T47D (cell line): ENCODE measurements around the gene IFT20.
A peak's percentile ranks its signal among the peaks of the same experiment; 100 is the strongest.

Experiments
- DNase-seq, 2 experiments: peaks; one replicate each; pipeline versions ENCODE4 v3.0.0 to v3.0.0-alpha.2; 2011 to 2012; ENCODE audit warnings: low read depth in 1 of 2, low spot score in 1 of 2
- JUND ChIP-seq: IDR thresholded peaks from 2 replicates; pipeline ENCODE4 v1.6.1; 2012; ENCODE audit warnings: low read depth
- in situ Hi-C: cut with HindIII; loops from 2 replicates; pipeline ENCODE4 v1.10.0; 2016; ENCODE audit warnings: low sequenced_read_pairs, low pct_unique_long_range_greater_than_20kb

Gene IFT20

GRCh38 chr17:28338056-28338768, 2.9 kb upstream of the IFT20 start:
- TF ChIP-seq JUND: no peak
- DNase-seq: no peak
- in situ Hi-C loops: no loop called here

GRCh38 chr17:28335959-28336871, 943 bp upstream of the IFT20 start:
- DNase-seq: peak in 1 of 2 experiments; percentile 69
- in situ Hi-C loops: no loop called here
- no peak for TF ChIP-seq JUND

GRCh38 chr17:28334666-28335200, 539 bp downstream of the IFT20 start:
- in situ Hi-C loops: no loop called here
- DNase-seq: no peak
- TF ChIP-seq JUND: no peak

GRCh38 chr17:28334171-28334570, 1.1 kb downstream of the IFT20 start:
- in situ Hi-C loops: no loop called here
- no peak for TF ChIP-seq JUND
- DNase-seq: no peak

- DNase-seq: no peak
- no peak for TF ChIP-seq JUND
- in situ Hi-C loops: no loop called here
Observed at GRCh38 chr17:28333083-28333746, 2.1 kb downstream of the IFT20 start.

GRCh38 chr17:28331891-28332420, 3.3 kb downstream of the IFT20 start:
- no peak for DNase-seq
- TF ChIP-seq JUND: no peak
- in situ Hi-C loops: no loop called here

- no peak for TF ChIP-seq JUND
- in situ Hi-C loops: no loop called here
- no peak for DNase-seq
Observed at GRCh38 chr17:28330671-28331070, 4.6 kb downstream of the IFT20 start.

GRCh38 chr17:28328325-28328724, 6.9 kb downstream of the IFT20 start:
- in situ Hi-C loops: no loop called here
- DNase-seq: no peak
- no peak for TF ChIP-seq JUND

- no peak for TF ChIP-seq JUND
- in situ Hi-C loops: no loop called here
- DNase-seq: peak; percentile 36 to 52
Observed at GRCh38 chr17:28327709-28328108, 7.6 kb downstream of the IFT20 start.

- in situ Hi-C loops: no loop called here
- DNase-seq: no peak
- no peak for TF ChIP-seq JUND
Observed at GRCh38 chr17:28327031-28327607, 8.2 kb downstream of the IFT20 start.

GRCh38 chr17:28326114-28326513, 9.2 kb downstream of the IFT20 start:
- DNase-seq: peak; percentile 66 to 98
- peak; percentile 63; the same call in 1 of the 2 replicates for TF ChIP-seq JUND
- in situ Hi-C loops: no loop called here

- TF ChIP-seq JUND: no peak
- in situ Hi-C loops: no loop called here
- no peak for DNase-seq
Observed at GRCh38 chr17:28325211-28325610, 10.1 kb downstream of the IFT20 start.
